GM10266 (cell line): ENCODE measurements around the gene CASTOR1.

Experiments used
- DNase-seq: peaks from one replicate; pipeline ENCODE4 v3.0.0; 2012; ENCODE audit errors: extremely low spot score
- TF ChIP-seq, protein P1 (sequence below): IDR thresholded peaks from 2 replicates; pipeline ENCODE4 v1.5.1; 2012; ENCODE audit warnings: mild to moderate bottlenecking, low read depth; ENCODE audit not compliant: control insufficient read depth, insufficient read depth; ENCODE audit errors: missing control alignments

Gene CASTOR1

GRCh38 chr22:30261134-30261533 lies 28.2 kb downstream of the CASTOR1 start:
- no peak for DNase-seq
- TF ChIP-seq, protein P1, sequence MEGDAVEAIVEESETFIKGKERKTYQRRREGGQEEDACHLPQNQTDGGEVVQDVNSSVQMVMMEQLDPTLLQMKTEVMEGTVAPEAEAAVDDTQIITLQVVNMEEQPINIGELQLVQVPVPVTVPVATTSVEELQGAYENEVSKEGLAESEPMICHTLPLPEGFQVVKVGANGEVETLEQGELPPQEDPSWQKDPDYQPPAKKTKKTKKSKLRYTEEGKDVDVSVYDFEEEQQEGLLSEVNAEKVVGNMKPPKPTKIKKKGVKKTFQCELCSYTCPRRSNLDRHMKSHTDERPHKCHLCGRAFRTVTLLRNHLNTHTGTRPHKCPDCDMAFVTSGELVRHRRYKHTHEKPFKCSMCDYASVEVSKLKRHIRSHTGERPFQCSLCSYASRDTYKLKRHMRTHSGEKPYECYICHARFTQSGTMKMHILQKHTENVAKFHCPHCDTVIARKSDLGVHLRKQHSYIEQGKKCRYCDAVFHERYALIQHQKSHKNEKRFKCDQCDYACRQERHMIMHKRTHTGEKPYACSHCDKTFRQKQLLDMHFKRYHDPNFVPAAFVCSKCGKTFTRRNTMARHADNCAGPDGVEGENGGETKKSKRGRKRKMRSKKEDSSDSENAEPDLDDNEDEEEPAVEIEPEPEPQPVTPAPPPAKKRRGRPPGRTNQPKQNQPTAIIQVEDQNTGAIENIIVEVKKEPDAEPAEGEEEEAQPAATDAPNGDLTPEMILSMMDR = no peak

- TF ChIP-seq, protein P1 = no peak
- DNase-seq = no peak
Measured at GRCh38 chr22:30260682-30261081, 28.6 kb downstream of the CASTOR1 start.

- TF ChIP-seq, protein P1 = no peak
- no peak for DNase-seq
Measured at GRCh38 chr22:30260276-30260675, 29.0 kb downstream of the CASTOR1 start.

- TF ChIP-seq, protein P1 = no peak
- no peak for DNase-seq
Measured at GRCh38 chr22:30254314-30254713, 35.0 kb downstream of the CASTOR1 start.

DNA sequence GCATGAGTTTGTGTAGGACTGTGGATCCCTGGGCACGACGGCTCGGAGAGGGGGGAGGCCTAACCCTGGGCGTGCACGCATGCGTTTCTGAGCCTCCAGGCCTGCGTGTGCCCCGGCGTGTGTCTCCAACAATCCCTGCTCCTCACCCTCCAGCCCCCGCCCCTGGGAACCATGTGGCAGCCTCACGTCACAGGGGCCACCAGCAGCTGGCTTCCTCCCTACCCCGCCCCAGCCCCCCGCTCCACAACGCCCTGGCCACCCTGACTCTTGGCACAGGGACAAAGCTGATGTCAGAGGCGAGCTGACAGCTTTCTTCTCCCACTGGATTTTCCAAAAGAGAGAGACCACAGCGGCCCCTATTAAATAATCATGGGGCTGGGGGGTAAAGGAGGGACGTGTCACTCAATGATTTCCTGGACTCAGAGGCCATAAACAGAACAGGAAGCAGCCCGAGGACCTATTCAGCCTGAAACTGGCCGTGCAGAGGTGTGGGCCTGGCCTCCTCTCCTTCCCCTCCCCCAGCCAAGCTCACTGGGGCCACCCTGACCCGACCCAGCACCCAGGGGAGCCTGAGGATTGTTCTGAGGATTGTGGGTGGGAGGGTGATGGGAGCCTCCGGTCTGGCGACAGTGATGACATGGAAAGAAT lies 36.0 kb downstream of the CASTOR1 start:
- no peak for DNase-seq
- TF ChIP-seq, protein P1 = no peak

DNA sequence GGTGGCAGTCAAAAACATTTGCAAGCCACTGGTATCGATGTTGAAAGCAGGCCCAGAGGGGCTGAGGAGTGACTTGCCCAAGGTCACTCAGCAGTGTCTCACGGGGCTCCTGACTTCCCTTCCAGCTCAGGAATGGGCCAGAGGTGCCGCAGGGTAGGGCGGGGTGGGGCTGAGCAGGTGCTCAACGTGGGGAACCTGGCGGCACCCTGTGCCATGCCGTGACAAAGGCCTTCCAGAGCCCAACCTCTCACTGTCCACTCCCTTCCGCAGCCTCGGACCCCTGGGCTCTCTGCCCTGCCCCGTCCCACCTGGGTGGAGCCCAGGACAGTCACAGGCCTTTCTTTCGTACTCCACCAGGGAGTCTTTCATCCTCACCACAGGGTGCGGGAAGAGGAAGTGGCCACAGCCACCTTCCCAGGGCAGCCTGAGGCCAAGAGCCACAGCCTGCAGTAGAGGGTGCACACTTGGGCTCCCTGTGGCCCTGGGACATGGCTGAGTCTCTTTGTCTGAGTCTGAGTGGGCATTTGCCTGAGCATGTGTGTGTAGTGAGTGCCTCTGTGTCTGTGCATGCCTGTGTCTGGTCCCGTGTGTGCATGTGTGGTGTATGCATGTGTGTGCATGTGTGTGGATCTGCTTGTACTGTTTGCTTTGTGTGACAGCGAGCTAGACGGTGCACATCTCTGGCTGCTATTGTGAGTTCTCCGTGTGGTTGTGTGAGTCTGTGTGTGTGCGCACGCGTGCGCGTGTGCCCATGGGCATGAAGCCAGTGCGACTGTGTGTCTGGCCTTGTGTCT lies 36.7 kb downstream of the CASTOR1 start:
- DNase-seq = no peak
- TF ChIP-seq, protein P1 = no peak

- TF ChIP-seq, protein P1 = no peak
- DNase-seq = no peak
Measured at GRCh38 chr22:30251711-30252110, 37.6 kb downstream of the CASTOR1 start.
